Activated T-helper 1 cell treated with anti-CD3 and anti-CD28 coated beads, Interleukin-12 subunit alpha, Interleukin-12 subunit beta, Interleukin-2, Interleukin-4 antibody, amounts not matched to agents 30 ng/mL and 10 ng/mL and 1 ng/mL, durations not matched to agents 14 hours and 24 hours and 36 hours (primary cell): ENCODE measurements around the gene CTSH. TPM values are rescaled to one million over a fixed set of nuclear protein-coding genes. Genes with fewer than 3 reads are reported as not detected.
"Not testable (repeated sequence)": the region's sequence is repeated elsewhere in the genome, so short reads cannot be mapped to it uniquely, and the experiment has no call there.

Experiments used
- DNase-seq: peaks from one replicate; pipeline ENCODE4 v3.0.0; 2021; ENCODE audit warnings: low spot score
- H3K27ac Mint-ChIP-seq: one replicate; pipeline ENCODE4 v1.8.0; 2021; ENCODE audit warnings: mild to moderate bottlenecking, mixed read lengths
- H3K27me3 Mint-ChIP-seq: one replicate; pipeline ENCODE4 v1.8.0; 2022; ENCODE audit warnings: mild to moderate bottlenecking, moderate library complexity, mixed read lengths; ENCODE audit not compliant: insufficient read depth
- H3K36me3 Mint-ChIP-seq: one replicate; pipeline ENCODE4 v1.8.0; 2021; ENCODE audit warnings: low read depth, mixed read lengths
- H3K4me1 Mint-ChIP-seq: one replicate; pipeline ENCODE4 v1.8.0; 2021; ENCODE audit warnings: low read depth, mixed read lengths
- H3K4me3 Mint-ChIP-seq: one replicate; pipeline ENCODE4 v1.8.0; 2021; ENCODE audit warnings: mild to moderate bottlenecking, moderate library complexity, mixed read lengths
- H3K9me3 Mint-ChIP-seq: one replicate; pipeline ENCODE4 v1.8.0; 2021; ENCODE audit warnings: mixed read lengths
- intact Hi-C: fragments of 100-400 bp; cut with micrococcal nuclease; formaldehyde crosslinking; loops from one replicate; pipeline ENCODE4 v1.15.1; 2024
- total RNA-seq: library from RNA; stranded (reverse); gene quantifications from 2 replicates; pipeline ENCODE4 v1.2.3, GENCODE V29; 2022

CTSH gene
- total RNA-seq, 1 donor from 2014 or later: 50.9 TPM

DNA sequence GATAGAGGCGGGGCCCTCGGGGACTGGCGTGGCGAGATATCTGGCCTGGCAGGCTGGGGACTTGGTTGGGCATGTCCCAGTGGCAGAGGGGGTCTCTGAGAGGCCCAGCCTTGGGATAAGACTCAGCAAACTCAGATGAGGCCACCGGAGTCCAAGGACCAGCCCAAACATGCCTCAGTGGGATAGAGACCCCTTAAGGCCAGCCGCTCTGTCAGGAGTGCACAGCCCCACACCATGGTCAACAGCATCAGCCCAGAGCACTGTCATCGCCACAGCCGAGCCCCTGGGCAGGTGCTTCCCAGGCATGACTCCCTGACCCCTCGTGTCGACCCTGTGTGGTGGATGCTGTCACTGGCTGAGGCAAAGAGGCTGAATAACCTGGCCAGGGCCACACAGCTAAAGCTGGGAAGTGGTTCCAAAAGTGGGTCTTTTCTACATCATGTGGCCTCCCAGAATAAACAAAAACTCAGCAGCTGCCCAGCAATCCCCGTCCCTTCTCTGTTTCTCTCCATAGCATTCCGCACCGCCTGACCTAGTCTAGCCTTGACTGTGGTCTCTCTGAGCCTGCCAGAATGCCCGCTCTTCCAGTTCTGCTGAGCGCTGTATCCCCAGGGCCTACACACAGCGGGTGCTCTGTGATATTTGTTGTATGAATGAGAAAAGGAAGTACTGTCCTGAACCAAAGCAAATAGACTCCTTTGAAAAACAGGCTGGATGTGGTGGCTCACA, 15.1 kb downstream of the CTSH start:
- Mint-ChIP-seq H3K27me3 (no peaks in the 10 kb centered on the region), H3K9me3 (no peaks in the 10 kb centered on the region), H3K36me3 (peaks cover 14% of the 10 kb centered on the region), H3K4me3 (no peak overlapping the region), H3K4me1 (no peaks in the 10 kb centered on the region), H3K27ac (peak overlapping the region; percentile 56)
- intact Hi-C loops: no loop called here
- no peak for DNase-seq

DNA sequence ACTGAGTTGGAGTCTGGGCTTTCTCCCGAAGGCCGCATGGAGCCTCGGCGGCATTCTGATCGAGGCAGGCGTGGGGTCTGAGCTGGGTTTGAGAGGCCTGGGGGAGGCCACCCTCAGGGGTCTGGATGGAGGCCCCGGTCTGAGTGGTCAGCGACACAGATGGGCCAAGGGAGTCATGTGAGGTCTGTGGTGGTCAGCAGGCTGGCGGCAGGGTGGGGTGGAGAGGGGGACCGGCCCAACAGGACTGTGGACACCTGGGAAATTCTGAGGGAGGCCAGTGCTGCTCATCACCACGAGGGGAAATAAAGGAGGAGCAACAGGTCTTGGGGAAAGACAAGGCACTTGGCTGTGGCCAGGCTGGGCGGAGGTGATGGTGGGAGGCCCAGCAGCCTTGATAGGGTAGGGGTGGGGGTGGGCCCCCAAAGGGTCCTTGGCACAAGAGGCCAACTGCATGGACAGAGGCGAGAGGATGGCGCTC, 16.2 kb downstream of the CTSH start:
- intact Hi-C loops: no loop called here
- peaks cover 14% of the 10 kb centered on the region for H3K36me3 Mint-ChIP-seq
- no peaks in the 10 kb centered on the region for H3K27me3 Mint-ChIP-seq
- no peaks in the 10 kb centered on the region for H3K4me1 Mint-ChIP-seq
- DNase-seq: no peak
- H3K4me3 Mint-ChIP-seq: no peak overlapping the region
- no peaks in the 10 kb centered on the region for H3K9me3 Mint-ChIP-seq
- no peak overlapping the region for H3K27ac Mint-ChIP-seq

DNA sequence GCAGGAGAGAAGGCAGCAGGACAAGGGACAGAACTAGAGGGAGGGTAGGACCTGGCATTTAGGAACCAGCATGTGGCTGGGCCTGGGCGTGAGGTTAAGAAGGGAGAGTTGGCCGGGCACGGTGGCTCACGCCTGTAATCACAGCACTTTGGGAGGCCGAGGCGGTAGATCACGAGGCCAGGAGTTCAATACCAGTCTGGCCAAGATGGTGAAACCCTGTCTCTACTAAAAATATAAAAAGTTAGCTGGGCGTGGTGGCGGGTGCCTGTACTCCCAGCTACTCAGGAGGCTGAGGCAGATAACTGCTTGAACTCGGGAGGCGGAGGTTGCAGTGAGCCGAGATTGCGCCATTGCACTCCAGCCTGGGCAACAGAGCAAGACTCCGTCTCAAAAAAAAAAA, 16.7 kb downstream of the CTSH start:
- intact Hi-C loops, DNase-seq, H3K27ac Mint-ChIP-seq, H3K4me1 Mint-ChIP-seq, H3K27me3 Mint-ChIP-seq, H3K4me3 Mint-ChIP-seq, H3K9me3 Mint-ChIP-seq: not testable (repeated sequence)
- peaks cover 16% of the 10 kb centered on the region for H3K36me3 Mint-ChIP-seq

DNA sequence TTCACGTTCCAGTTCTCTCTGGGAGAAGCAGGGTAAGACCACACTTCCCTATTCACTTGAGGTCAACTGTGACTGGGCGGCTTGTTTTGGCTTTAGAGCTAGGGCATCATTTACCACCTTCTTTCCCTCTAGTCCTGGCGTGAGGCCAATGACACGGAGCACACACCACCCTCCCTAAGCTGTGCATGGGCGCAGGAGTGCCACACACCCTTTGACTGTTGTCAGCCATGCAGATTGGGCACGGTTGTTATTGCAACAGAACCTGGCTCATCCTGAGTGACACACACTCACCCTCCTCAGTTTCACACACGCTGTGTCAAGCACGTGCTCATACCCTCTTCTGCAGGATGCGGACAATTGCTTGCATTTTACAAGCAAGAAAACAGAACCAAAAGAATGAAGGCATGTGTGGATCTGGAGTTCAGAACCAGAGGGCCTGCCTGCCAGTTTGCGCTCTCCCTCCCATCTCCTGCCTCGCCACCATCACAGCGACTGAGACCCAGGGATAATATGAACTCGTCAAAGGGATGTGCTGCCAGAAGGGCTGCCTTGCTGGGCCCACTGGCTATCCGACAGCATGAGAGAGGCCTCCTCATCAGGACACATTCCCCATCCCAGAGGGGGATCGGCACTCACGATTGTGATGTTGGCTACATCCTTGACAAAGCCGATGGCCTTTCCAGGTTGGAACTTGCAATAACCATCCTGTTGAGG, 17.6 kb downstream of the CTSH start:
- intact Hi-C loops: no loop called here
- H3K36me3 Mint-ChIP-seq: peaks cover 16% of the 10 kb centered on the region

DNA sequence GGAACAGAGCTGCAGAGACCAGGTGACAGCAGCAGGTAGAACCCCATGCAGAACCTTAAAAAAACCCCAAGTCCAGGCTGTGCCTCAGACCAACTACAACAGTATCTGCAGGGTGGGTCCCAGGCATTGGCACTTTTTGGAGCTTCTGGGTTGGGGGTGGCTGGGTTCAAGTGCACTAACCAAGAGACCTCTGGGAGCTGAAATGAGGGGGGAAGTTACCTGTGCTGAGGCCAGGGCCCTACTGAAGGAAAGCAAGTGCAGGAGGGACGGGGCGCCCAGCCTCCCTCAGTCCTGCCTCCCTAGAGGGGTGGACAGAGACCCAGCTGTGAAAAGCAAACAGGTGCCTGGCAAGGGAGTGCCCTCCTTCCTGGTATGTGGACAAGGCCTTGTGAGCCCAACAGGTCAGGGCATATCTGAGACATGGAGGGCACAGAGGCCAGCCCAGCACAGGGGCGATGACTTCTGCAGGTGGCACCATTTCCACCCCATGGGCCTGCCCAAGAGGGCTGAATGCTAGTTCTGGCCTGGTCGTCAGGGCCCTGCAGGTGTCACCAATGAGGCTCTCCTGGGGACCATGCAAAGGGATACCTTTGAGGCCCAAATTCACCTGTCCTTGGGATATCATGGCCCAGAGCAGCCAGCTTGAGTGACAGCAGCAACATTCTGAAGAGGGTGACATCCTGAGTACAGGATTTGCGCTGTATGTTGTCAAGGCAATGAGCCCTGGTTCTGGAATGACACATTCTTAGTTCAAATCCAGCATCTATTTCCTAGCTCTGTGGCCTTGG, 18.7 kb downstream of the CTSH start:
- intact Hi-C loops: no loop called here
- Mint-ChIP-seq H3K36me3 (peaks cover 20% of the 10 kb centered on the region), H3K9me3 (no peaks in the 10 kb centered on the region), H3K4me3 (no peak overlapping the region), H3K4me1 (no peaks in the 10 kb centered on the region), H3K27ac (no peak overlapping the region), H3K27me3 (no peaks in the 10 kb centered on the region)
- no peak for DNase-seq

More for the DNA sequence above, 17.6 kb downstream of the CTSH start:
- Mint-ChIP-seq H3K4me3 (no peak overlapping the region), H3K4me1 (no peaks in the 10 kb centered on the region), H3K27ac (no peak overlapping the region), H3K9me3 (no peaks in the 10 kb centered on the region), H3K27me3 (no peaks in the 10 kb centered on the region)
- DNase-seq: no peak

DNA sequence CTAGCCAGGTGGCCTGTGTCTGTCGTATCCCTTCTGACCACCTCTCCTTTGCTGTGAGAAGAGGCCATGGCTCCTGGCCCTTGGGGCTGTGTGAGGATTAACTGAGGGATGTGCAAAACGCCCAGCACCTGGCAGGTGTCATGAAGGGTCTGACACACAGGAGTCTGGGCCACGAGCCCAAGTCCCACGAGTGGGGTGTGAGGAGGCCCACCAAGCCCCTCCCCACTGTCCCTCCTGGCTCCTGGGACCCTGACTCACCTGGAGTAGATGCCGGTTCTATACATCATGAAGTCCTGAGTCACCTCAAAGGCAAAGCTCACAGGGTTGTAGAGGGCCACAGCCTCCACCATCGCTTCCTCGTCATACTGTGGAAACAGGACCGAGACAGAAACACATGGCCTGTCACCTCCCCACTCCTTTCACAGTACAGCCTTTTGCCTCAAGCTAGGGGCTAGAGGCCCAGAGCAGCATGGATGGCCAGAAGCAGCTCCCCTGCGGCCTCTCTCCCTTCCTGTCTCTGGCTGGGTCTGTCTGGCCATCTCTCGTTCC, 19.7 kb downstream of the CTSH start:
- no peak for DNase-seq
- H3K27ac Mint-ChIP-seq: no peak overlapping the region
- H3K36me3 Mint-ChIP-seq: peaks cover 22% of the 10 kb centered on the region
- intact Hi-C loops: no loop called here
- no peaks in the 10 kb centered on the region for H3K27me3 Mint-ChIP-seq
- peaks cover under 1% of the 10 kb centered on the region for H3K4me1 Mint-ChIP-seq
- no peaks in the 10 kb centered on the region for H3K9me3 Mint-ChIP-seq
- H3K4me3 Mint-ChIP-seq: no peak overlapping the region

DNA sequence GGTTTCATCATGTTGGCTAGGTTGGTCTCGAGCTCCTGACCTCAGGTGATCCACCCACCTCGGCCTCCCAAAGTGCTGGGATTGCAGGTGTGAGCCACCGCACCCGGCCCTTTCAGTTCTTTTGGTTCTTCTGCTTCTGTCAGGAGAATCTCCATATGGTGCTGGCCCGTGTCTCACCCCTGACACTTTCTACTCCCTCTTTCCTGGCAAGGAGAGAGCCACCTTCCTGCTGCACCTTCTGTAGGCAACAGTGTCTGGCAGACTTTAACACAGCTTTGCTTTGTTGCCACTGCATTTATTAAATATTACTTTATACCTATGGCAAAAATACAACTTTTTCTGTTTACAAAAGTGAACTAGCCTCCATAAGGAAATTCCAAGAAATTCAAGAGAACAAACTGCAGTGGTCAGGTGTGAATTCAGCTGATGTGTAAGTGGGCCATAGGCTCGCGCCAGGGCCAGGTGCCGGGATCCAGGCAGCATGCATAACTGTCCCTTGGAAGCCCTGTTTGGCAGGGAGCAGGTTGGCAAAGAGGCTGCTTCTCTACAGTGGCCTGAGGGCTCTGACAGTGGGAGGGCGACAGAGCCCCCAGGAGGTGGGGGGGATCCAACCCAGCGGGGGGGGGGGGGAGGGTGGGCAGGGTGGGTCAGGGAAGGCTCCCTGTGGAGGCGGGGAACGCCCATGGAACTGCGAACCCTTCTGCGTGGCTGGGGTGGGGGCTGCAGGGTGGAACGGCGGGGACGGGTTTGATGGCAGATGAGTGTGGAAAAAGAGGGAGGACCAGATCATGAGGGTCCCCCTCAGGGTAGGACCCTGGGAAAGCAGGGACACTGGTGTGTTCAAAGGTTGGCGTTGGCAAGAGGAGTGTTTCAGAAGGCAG, 21.1 kb downstream of the CTSH start:
- H3K4me1 Mint-ChIP-seq: peaks cover 4% of the 10 kb centered on the region
- no peak overlapping the region for H3K4me3 Mint-ChIP-seq
- no peaks in the 10 kb centered on the region for H3K27me3 Mint-ChIP-seq
- H3K9me3 Mint-ChIP-seq: no peaks in the 10 kb centered on the region
- DNase-seq: no peak
- intact Hi-C loops: no loop called here
- H3K27ac Mint-ChIP-seq: no peak overlapping the region
- peaks cover 24% of the 10 kb centered on the region for H3K36me3 Mint-ChIP-seq

DNA sequence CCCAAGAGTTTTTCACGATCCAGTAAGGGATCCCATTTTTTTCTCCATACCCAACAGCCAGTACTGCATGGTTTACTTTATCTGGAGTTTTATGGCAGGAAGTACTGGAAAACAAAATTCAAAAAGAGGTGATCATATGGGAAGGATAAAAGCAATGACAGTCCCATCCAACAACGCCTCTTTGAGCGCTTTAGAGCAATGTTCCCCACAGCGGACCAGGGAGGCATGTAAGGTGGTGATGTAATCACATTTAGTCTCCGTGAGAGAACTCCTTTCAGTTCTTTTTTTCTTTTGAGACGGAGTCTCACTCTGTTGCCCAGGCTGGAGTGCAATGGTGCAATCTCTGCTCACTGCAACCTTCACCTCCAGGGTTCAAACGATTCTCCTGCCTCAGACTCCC, 21.8 kb downstream of the CTSH start:
- Mint-ChIP-seq H3K36me3 (peaks cover 25% of the 10 kb centered on the region), H3K9me3 (no peaks in the 10 kb centered on the region), H3K4me3 (no peak overlapping the region), H3K27me3 (no peaks in the 10 kb centered on the region), H3K4me1 (peaks cover 4% of the 10 kb centered on the region), H3K27ac (no peak overlapping the region)
- DNase-seq: no peak
- intact Hi-C loops: no loop called here

DNA sequence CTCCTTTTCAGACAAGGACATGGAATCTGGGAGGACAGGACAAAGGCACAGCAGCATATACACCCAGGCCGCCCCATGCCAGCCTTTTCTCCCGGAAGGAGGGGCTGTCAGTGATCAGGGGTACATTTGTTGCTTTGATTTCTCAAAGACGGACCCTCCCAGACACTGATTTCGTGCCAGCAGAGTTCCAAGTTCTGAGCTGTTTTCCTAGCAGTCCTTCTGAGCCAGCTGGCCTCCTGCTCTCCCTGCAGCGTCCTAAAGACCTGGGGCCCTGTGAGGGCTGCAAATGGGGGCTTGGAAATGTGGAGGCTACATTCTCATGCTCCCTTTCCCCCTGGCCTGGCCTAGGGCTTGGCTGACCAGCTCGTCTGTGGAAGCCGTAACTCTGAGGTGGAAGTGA, 22.3 kb downstream of the CTSH start:
- intact Hi-C loops: no loop called here
- Mint-ChIP-seq H3K9me3 (no peaks in the 10 kb centered on the region), H3K4me1 (peaks cover 4% of the 10 kb centered on the region), H3K4me3 (no peak overlapping the region), H3K36me3 (peaks cover 23% of the 10 kb centered on the region), H3K27ac (no peak overlapping the region), H3K27me3 (no peaks in the 10 kb centered on the region)
- DNase-seq: no peak

DNA sequence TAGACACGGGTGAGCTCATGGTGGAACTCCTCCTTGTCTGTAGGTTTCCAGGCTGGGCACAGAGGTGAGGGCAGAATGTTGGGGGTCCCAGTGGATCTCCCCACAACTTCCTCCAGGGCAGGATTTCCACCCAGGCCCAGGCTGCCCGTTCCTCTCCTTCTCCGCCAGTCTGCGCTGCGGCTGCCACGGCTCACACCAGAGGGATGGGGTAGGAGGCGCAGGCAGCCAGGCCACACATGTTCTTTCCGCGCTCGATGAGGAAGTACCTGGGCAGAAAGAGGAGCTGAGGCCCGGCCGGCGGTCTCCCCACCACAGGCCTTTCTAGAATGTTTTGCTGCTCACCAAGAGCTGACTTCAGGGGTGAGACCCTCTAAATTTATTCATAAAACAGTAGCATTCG, 22.9 kb downstream of the CTSH start:
- H3K27ac Mint-ChIP-seq: no peak overlapping the region
- intact Hi-C loops: no loop called here
- no peaks in the 10 kb centered on the region for H3K27me3 Mint-ChIP-seq
- DNase-seq: no peak
- H3K4me3 Mint-ChIP-seq: no peak overlapping the region
- H3K36me3 Mint-ChIP-seq: peaks cover 23% of the 10 kb centered on the region
- peaks cover 6% of the 10 kb centered on the region for H3K4me1 Mint-ChIP-seq
- H3K9me3 Mint-ChIP-seq: no peaks in the 10 kb centered on the region

DNA sequence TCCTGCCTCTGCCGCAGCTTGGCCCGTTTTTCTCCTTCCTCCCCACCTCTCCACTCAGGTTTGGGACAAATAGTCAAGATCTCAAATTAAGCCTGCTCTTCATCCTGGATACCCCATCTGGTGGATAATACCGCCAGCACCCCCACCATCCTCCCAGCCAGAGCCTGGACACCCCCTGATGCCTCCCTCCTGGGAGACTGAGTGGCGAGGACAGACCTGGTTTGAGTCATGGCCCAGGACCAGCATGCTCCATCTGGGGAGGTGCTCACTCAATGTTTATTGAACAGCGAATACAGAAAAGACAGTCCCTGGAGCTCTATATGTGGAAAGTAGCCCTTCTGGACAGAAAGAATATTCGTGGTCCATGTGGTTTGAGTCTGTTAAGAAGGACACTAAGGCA, 23.3 kb downstream of the CTSH start:
- Mint-ChIP-seq H3K4me1 (peaks cover 9% of the 10 kb centered on the region), H3K27ac (no peak overlapping the region), H3K9me3 (no peaks in the 10 kb centered on the region), H3K27me3 (no peaks in the 10 kb centered on the region), H3K36me3 (peaks cover 20% of the 10 kb centered on the region), H3K4me3 (no peak overlapping the region)
- intact Hi-C loops: no loop called here
- no peak for DNase-seq

DNA sequence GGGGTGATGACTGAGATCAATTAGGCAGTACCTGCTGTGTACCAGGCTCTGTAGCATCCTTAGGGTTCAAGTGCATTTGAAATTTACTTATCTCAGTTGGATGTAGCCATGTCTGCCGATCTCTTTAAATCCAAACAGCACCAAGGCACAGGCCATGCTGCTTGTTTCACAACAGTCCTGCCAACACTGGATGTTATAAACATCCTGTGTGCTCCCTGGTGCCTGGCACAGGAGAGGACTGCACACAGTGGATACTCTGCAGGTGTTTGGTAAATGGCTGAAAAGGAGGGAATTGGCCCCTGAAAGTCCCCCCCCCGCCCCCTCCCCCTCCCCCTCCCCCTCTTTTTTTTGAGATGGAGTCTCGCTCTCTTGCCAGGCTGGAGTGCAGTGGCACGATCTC, 27.0 kb downstream of the CTSH start:
- H3K4me3 Mint-ChIP-seq: no peak overlapping the region
- intact Hi-C loops: no loop called here
- no peaks in the 10 kb centered on the region for H3K27me3 Mint-ChIP-seq
- peaks cover 9% of the 10 kb centered on the region for H3K4me1 Mint-ChIP-seq
- no peaks in the 10 kb centered on the region for H3K9me3 Mint-ChIP-seq
- no peak for DNase-seq
- H3K27ac Mint-ChIP-seq: no peak overlapping the region
- H3K36me3 Mint-ChIP-seq: peaks cover 20% of the 10 kb centered on the region
